ENCODE results near the gene SCN8A.

DNA sequence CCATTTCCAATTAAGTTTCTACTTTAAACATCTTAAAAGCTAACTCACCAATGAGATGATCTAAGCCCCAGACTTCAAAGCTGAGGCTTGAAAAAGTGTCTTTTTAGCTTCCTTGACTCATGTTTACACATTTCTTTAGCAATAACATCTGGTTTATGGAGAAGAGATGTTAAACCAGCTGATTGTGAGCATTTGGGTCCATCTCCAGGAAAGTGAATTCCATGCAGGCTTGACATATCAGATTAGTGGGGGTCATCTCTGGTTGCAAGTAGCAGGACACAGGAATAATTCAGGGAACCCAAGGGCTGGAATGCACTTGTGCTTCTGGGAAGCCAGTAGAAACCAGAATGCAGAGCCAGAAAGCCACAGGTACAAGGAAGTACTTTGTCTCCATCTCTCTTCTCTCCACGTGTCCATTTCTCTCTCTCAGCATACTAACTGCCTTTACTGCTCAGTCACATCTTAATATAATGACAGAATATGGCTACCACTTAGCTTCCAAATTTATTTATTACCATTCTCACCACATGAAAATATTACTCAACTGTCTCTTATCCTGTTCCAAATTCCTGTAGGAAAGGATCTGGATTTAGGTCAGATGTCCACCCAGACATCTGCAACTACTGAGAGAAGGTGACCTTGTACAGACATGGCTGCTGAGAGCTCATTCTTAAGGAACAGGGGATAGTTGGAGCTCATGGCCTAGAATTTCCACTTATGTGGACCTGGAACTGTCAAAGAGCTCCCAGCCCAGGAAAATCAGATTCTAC lies 104.4 kb downstream of the SCN8A start:
- TF ChIP-seq, protein P1, sequence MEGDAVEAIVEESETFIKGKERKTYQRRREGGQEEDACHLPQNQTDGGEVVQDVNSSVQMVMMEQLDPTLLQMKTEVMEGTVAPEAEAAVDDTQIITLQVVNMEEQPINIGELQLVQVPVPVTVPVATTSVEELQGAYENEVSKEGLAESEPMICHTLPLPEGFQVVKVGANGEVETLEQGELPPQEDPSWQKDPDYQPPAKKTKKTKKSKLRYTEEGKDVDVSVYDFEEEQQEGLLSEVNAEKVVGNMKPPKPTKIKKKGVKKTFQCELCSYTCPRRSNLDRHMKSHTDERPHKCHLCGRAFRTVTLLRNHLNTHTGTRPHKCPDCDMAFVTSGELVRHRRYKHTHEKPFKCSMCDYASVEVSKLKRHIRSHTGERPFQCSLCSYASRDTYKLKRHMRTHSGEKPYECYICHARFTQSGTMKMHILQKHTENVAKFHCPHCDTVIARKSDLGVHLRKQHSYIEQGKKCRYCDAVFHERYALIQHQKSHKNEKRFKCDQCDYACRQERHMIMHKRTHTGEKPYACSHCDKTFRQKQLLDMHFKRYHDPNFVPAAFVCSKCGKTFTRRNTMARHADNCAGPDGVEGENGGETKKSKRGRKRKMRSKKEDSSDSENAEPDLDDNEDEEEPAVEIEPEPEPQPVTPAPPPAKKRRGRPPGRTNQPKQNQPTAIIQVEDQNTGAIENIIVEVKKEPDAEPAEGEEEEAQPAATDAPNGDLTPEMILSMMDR (IDR thresholded peaks at IDR 0.05), result no peak
- no peak for TF ChIP-seq POLR2A (IDR thresholded peaks at IDR 0.05)
